Activated naive CD8-positive, alpha-beta T cell treated with anti-CD3 and anti-CD28 coated beads, Interleukin-2, amount 10 ng/mL, durations not matched to agents 7 days and 5 days (primary cell): Measurements from ENCODE around the gene DNAAF9. TPM values are rescaled to one million over a fixed set of nuclear protein-coding genes. Genes with fewer than 3 reads are reported as not detected.

Experiments used
- ATAC-seq: fragments of 150-1000 bp; cut with Tn5 transposase; one replicate; pipeline ENCODE4 v1.10.0; 2021; ENCODE audit warnings: low read depth, moderate library complexity
- POLR2A ChIA-PET: fragments of 350-600 bp; sonication (Branson Sonifier 250); formaldehyde crosslinking; loops from one replicate; lab custom pipeline; 2021; ENCODE audit warnings: antibody characterized with exemption; lab: Charles Lee
- DNase-seq: peaks from one replicate; pipeline ENCODE4 v3.0.0; 2021
- H3K27ac Mint-ChIP-seq: one replicate; pipeline ENCODE4 v1.8.0; 2022; ENCODE audit warnings: mild to moderate bottlenecking, mixed read lengths
- H3K27me3 Mint-ChIP-seq: one replicate; pipeline ENCODE4 v1.8.0; 2022; ENCODE audit warnings: mild to moderate bottlenecking, moderate library complexity, mixed read lengths
- H3K36me3 Mint-ChIP-seq: one replicate; pipeline ENCODE4 v1.8.0; 2021; ENCODE audit warnings: mild to moderate bottlenecking, mixed read lengths
- H3K4me1 Mint-ChIP-seq: one replicate; pipeline ENCODE4 v1.8.0; 2021; ENCODE audit warnings: mixed read lengths
- H3K4me3 Mint-ChIP-seq: one replicate; pipeline ENCODE4 v1.8.0; 2022; ENCODE audit warnings: mild to moderate bottlenecking, moderate library complexity, mixed read lengths
- H3K9me3 Mint-ChIP-seq: one replicate; pipeline ENCODE4 v1.8.0; 2021; ENCODE audit warnings: mixed read lengths
- total RNA-seq, 2 experiments: library from RNA; stranded (reverse); gene quantifications; one replicate each; pipeline ENCODE4 v1.2.3, GENCODE V29; 2021

DNAAF9 gene
- total RNA-seq, result 1 to 10 TPM; 5.1 to 6.4 TPM

DNA sequence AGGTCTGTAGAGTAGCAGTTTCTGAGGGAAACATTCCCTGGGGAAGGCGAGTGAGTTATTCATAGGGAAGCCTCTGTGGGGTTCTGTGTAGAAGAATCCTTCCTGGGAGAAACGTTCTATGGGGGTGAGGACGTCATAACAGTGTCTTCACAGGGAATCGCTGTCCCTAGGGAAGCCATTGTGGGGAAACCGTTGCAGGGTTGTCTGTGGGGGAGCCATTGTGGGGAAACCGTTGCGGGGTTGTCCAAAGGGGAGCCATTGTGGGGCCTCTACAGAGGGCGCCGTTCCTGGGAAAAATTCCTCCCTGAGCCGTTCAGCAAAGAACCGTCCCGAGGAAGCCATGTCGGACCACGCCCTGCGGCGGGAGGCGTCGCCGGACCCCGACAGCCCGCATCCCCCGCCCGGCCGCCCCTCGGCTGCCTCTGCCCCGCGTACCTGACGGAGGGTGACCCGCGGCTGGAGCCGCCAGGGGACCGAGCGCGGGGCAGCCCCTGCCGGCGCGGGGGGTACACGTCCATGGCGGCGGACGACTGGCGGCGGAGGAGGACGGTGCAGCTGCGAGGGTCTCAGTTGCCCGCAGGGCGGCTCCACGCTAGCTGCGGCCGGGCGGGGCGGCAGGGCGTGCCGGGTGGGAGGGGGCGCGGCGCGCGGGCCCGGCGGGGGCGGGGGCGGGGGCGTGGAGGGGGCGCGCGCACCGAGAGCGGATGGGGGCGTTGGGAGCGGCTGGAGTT lies at the start of gene DNAAF9:
TSS of gene DNAAF9 (minus strand) at position 630 of the 731 bp plus-strand sequence. CDS start at position 518, 112 bp downstream.
- Mint-ChIP-seq H3K36me3 (no peaks in the 10 kb centered on the region), H3K4me3 (peak within 1 kb of the TSS; percentile 94), H3K4me1 (peaks cover 19% of the 10 kb centered on the region), H3K27me3 (peaks cover 16% of the 10 kb centered on the region), H3K27ac (peak within 1 kb of the TSS; percentile 96), H3K9me3 (no peaks in the 10 kb centered on the region)
- POLR2A ChIA-PET, result interaction anchor here (1.1 to 3.2 kb wide), 2 partner anchors 13 to 14 kb away, joined by 3 to 26 read pairs; no protein-coding TSS in a partner anchor
- peak; percentile 55 for ATAC-seq
- peak; percentile 75 for DNase-seq

GRCh38 chr20:3456648-3457047 lies 49.2 kb upstream of the DNAAF9 start:
- Mint-ChIP-seq H3K9me3 (no peaks in the 10 kb centered on the region), H3K4me1 (no peaks in the 10 kb centered on the region), H3K36me3 (no peaks in the 10 kb centered on the region), H3K4me3 (no peak overlapping the region), H3K27me3 (peaks cover 22% of the 10 kb centered on the region), H3K27ac (no peak overlapping the region)
- DNase-seq (no peak), ATAC-seq (no peak)
- POLR2A ChIA-PET, result no interaction called here

- POLR2A ChIA-PET, result interaction anchor here (0.6 kb wide), 1 partner anchor 131 kb away, joined by 3 read pairs; no protein-coding TSS in a partner anchor
- DNase-seq (no peak), ATAC-seq (no peak)
- peaks cover 22% of the 10 kb centered on the region for H3K27me3 Mint-ChIP-seq
- H3K9me3 Mint-ChIP-seq, result no peaks in the 10 kb centered on the region
- no peaks in the 10 kb centered on the region for H3K4me1 Mint-ChIP-seq
- H3K27ac Mint-ChIP-seq, result no peak overlapping the region
- no peak overlapping the region for H3K4me3 Mint-ChIP-seq
- no peaks in the 10 kb centered on the region for H3K36me3 Mint-ChIP-seq
Observed at GRCh38 chr20:3454831-3455230, 47.4 kb upstream of the DNAAF9 start.

DNA sequence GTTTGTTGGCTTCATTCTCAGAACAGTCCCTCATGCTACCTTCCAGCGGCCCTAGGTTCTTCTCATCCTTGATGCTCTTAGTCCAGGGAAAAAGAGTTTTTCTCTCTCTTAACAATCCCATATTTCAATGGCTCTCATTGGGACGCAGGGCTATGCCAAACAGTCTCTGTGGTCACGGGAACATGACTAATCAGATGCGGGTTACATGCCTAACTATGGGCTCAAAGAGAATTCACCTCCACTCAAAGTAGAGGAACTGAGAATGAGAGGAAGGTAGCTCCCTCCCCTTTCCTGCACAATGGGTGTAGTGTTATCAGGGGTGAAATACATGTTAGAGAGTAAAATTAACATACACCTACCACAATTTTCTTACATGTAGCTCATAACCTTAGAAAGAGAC lies 45.2 kb upstream of the DNAAF9 start:
- POLR2A ChIA-PET, result no interaction called here
- Mint-ChIP-seq H3K4me3 (no peak overlapping the region), H3K27me3 (peaks cover 25% of the 10 kb centered on the region), H3K9me3 (no peaks in the 10 kb centered on the region), H3K36me3 (no peaks in the 10 kb centered on the region), H3K27ac (no peak overlapping the region), H3K4me1 (no peaks in the 10 kb centered on the region)
- ATAC-seq (no peak), DNase-seq (no peak)

DNA sequence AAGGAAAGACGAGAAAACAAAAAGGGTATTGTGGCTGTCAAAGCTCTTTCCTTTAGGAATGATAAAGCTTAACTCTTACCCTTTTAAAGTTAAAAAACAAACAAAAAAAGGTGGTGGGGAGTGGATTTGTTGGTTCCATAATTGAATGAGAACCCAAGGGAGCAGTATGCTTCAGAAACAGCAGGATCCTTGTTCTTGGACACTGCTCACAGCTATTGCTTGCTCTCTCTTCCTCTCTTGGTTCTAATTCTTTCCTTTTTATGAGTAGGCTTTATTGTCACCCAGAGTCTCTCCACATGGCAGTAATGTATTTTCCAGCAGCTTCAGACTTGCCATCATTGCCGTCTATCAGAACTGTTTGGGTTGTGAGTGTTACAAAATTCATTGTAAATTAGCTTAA lies 44.7 kb upstream of the DNAAF9 start:
- POLR2A ChIA-PET, result no interaction called here
- Mint-ChIP-seq H3K27ac (no peak overlapping the region), H3K4me3 (no peak overlapping the region), H3K9me3 (no peaks in the 10 kb centered on the region), H3K27me3 (peaks cover 25% of the 10 kb centered on the region), H3K4me1 (peaks cover 3% of the 10 kb centered on the region), H3K36me3 (no peaks in the 10 kb centered on the region)
- DNase-seq (no peak), ATAC-seq (no peak)

GRCh38 chr20:3449319-3449718 lies 41.9 kb upstream of the DNAAF9 start:
- Mint-ChIP-seq H3K27me3 (peaks cover 39% of the 10 kb centered on the region), H3K4me1 (peaks cover 3% of the 10 kb centered on the region), H3K4me3 (no peak overlapping the region), H3K9me3 (no peaks in the 10 kb centered on the region), H3K36me3 (no peaks in the 10 kb centered on the region), H3K27ac (no peak overlapping the region)
- ATAC-seq (no peak), DNase-seq (no peak)
- POLR2A ChIA-PET, result no interaction called here

- Mint-ChIP-seq H3K27me3 (peaks cover 38% of the 10 kb centered on the region), H3K36me3 (no peaks in the 10 kb centered on the region), H3K9me3 (no peaks in the 10 kb centered on the region), H3K4me3 (no peak overlapping the region), H3K4me1 (peaks cover 3% of the 10 kb centered on the region), H3K27ac (no peak overlapping the region)
- DNase-seq, result no peak
- ATAC-seq, result no peak
- POLR2A ChIA-PET, result no interaction called here
Observed at GRCh38 chr20:3447321-3447720, 39.9 kb upstream of the DNAAF9 start.

- H3K9me3 Mint-ChIP-seq, result no peaks in the 10 kb centered on the region
- H3K4me3 Mint-ChIP-seq, result no peak overlapping the region
- H3K36me3 Mint-ChIP-seq, result no peaks in the 10 kb centered on the region
- no peak for DNase-seq
- POLR2A ChIA-PET, result no interaction called here
- peaks cover 34% of the 10 kb centered on the region for H3K27me3 Mint-ChIP-seq
- no peak overlapping the region for H3K27ac Mint-ChIP-seq
- peaks cover 3% of the 10 kb centered on the region for H3K4me1 Mint-ChIP-seq
- no peak for ATAC-seq
Observed at GRCh38 chr20:3446779-3447178, 39.3 kb upstream of the DNAAF9 start.

DNA sequence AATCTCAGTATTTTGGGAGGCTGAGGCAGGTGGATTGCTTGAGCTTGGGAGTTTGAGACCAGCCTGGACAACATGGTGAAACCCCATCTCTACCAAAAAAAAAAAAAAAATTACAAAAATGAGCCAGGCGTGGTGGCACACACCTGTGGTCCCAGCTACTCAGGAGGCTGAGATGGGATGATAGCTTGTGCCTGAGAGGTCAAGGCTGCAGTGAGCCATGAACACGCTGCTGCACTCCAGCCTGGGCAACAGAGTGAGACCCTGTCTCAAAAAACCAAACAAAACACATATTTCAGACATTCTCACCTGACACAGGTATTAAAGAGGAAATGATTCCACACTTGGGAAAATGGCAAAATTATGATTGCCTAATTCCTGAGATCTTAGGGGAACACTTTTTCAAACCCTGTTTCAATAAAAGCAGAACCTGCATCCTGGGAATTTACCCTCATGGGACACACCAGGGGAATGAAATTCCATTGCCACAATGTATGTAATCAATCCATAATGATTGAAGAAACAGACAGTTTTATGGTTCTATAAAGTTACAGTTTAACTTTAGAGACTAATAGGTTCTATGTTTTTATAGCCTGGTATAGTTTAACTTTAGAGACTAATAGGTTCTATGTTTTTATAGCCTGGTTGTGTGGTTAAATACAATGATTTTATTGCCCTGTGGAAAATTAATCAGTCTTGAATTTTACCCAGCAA lies 29.6 kb upstream of the DNAAF9 start:
- H3K4me1 Mint-ChIP-seq, result no peaks in the 10 kb centered on the region
- POLR2A ChIA-PET, result interaction anchor here (0.7 kb wide), 1 partner anchor 34 kb away, joined by 4 read pairs; the partner anchor contains the start of gene ATRN
- no peaks in the 10 kb centered on the region for H3K9me3 Mint-ChIP-seq
- H3K4me3 Mint-ChIP-seq, result no peak overlapping the region
- ATAC-seq, result no peak
- no peaks in the 10 kb centered on the region for H3K36me3 Mint-ChIP-seq
- no peak overlapping the region for H3K27ac Mint-ChIP-seq
- H3K27me3 Mint-ChIP-seq, result peaks cover 13% of the 10 kb centered on the region
- no peak for DNase-seq

GRCh38 chr20:3434232-3434631 lies 26.8 kb upstream of the DNAAF9 start:
- Mint-ChIP-seq H3K27me3 (peaks cover 20% of the 10 kb centered on the region), H3K4me1 (no peaks in the 10 kb centered on the region), H3K27ac (no peak overlapping the region), H3K9me3 (no peaks in the 10 kb centered on the region), H3K4me3 (no peak overlapping the region), H3K36me3 (no peaks in the 10 kb centered on the region)
- POLR2A ChIA-PET, result no interaction called here
- no peak for DNase-seq
- no peak for ATAC-seq

DNA sequence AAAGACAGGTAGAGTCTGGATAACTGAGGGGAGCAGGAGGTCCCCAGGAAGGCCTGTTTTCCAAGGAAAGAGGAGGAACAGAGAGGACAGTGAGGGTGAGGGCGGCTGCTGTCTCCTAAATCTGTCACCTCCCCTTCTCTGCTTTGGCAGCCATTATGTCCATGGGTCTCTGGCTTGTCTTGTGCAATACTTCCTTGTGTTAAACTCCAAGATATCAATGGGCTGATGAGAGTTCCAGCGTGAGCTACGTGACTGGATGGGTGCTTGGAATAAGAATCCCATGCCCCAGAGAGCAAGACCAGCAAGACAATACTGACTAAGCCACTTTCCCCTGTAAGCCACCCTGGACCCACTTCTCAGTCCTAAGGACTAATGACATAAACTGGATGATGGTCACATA lies 26.3 kb upstream of the DNAAF9 start:
- no peak for DNase-seq
- no peak overlapping the region for H3K27ac Mint-ChIP-seq
- H3K9me3 Mint-ChIP-seq, result no peaks in the 10 kb centered on the region
- H3K27me3 Mint-ChIP-seq, result peaks cover 19% of the 10 kb centered on the region
- H3K36me3 Mint-ChIP-seq, result no peaks in the 10 kb centered on the region
- no peak for ATAC-seq
- H3K4me3 Mint-ChIP-seq, result no peak overlapping the region
- POLR2A ChIA-PET, result no interaction called here
- no peaks in the 10 kb centered on the region for H3K4me1 Mint-ChIP-seq

GRCh38 chr20:3432844-3433243 lies 25.4 kb upstream of the DNAAF9 start:
- H3K27ac Mint-ChIP-seq, result no peak overlapping the region
- no peak for ATAC-seq
- no peak for DNase-seq
- H3K4me3 Mint-ChIP-seq, result no peak overlapping the region
- peaks cover 14% of the 10 kb centered on the region for H3K27me3 Mint-ChIP-seq
- no peaks in the 10 kb centered on the region for H3K9me3 Mint-ChIP-seq
- H3K4me1 Mint-ChIP-seq, result no peaks in the 10 kb centered on the region
- POLR2A ChIA-PET, result no interaction called here
- H3K36me3 Mint-ChIP-seq, result no peaks in the 10 kb centered on the region

DNA sequence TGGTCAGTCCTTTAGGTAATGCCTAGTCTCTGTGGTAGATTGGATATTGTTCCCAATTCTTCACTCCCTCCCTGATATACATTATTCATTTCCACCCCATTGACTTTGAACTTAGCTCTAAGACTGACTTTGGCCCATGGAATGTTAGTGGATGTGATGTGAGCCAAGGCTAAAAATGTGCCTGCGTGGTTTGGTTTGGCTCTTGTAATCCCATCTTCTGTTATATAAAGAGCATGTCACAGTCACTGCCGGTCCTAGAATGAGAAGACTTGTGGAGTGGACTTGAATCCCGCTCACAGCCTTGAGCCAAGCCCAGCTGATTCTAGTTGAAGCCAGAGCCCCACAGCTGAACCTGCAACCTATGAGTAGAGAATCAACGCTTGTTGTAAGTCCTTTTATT lies 23.6 kb upstream of the DNAAF9 start:
- ATAC-seq, result no peak
- H3K4me3 Mint-ChIP-seq, result no peak overlapping the region
- DNase-seq, result no peak
- POLR2A ChIA-PET, result no interaction called here
- no peaks in the 10 kb centered on the region for H3K36me3 Mint-ChIP-seq
- peaks cover 18% of the 10 kb centered on the region for H3K27me3 Mint-ChIP-seq
- peaks cover under 1% of the 10 kb centered on the region for H3K4me1 Mint-ChIP-seq
- no peak overlapping the region for H3K27ac Mint-ChIP-seq
- H3K9me3 Mint-ChIP-seq, result no peaks in the 10 kb centered on the region
